ENCODE results near the gene TMEM184B.

Gene TMEM184B

GRCh38 chr22:38205261-38206128, 67.3 kb downstream of the TMEM184B start:
- peak; percentile 89 for DNase-seq (ENCODE audit: low spot score)

DNA sequence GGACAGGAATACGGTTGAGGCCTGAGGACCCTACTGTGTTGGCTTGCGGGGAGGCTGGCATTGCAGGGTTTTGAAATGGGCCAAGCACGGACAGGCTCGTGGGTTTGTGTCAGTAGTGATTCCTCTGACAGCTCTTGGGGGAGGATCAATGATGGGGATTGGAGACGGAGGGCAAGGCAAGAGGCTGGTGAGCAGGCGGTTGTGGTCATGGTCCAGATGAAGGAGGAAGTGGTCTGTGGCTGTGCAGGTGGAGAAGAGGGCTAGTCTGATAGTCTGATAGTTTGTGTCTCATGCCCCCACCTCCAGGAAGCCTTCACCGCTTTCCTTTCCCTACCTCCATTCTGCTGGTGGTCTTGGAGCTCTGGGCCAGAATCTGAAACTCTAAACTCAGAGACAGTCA, 68.0 kb downstream of the TMEM184B start:
- no peak for DNase-seq (ENCODE audit: low spot score)

DNA sequence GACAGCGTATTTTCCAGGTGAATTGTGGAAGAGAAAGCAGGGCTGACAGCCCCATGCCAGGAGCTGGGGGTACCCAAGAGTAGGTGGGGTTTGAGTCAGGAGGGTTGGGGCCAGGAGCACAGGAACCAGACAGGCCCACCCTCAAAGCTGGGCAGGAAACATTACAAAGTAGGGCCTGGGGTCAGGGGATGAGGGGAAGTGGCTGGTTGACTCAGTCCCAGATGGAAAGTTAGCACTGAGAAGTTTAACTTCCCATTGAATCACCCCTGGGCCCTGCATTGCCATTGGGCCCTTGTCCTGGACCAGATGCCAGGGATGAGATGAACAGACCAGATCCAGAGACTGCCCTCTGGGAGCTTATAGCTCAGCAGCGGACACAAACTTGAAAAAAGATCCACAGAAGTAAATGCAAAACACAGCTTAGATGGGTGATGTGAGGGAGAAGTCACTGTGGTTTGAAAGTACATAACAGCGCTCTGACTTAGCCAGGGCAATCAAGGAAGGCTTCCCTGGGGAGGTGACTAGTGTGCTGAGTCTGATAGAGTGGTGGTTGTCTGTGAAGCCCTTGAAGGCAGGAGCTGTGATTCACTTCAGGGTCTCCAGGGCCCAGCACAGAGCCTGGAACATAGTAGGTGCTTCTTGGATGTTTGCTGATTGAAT, 68.8 kb downstream of the TMEM184B start:
- peak; percentile 43 for DNase-seq (ENCODE audit: low spot score)

- no peak for DNase-seq (ENCODE audit: low spot score)
Observed at GRCh38 chr22:38203090-38203810, 69.6 kb downstream of the TMEM184B start.

DNA sequence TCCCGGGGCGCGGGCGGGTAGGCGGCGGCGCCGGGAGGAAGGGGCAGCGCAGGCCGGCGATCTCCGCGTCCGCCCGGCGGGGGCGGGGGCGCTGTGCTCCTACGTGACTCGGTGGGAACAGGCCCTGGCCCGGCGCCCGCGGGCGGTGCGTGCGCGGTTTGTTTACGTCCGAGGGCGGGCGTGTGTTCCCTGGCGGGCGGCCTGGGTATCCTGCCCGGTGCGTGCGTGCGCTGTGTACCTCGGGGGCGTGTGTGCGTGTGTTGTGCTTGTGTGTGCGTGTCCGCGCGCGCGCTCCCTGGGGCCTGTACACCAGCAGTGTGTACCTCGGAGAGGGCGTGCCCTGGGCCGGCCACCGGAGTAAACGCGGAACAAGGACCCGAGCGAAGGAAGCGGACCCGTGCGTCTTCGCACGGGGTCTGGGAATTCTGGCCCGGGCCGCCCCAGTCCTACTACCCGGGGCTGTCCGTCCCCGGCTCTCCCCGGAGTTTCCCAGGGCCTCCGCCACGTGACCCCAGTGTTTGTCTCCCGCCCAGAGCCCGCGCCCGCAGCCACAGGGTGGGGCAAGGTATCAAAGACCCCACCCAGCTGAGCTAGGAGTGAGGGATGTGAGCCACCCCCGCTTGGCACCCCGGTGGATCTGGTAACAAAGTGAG, 70.2 kb downstream of the TMEM184B start:
- DNase-seq (ENCODE audit: low spot score), result peak; percentile 83

- DNase-seq (ENCODE audit: low spot score), result peak; percentile 98
Observed at GRCh38 chr22:38201711-38202436, 70.9 kb downstream of the TMEM184B start, which contains the start of gene MAFF. MAFF (plus strand) TSS chr22:38201994; CDS start chr22:38213854, 11,860 bp downstream.

DNA sequence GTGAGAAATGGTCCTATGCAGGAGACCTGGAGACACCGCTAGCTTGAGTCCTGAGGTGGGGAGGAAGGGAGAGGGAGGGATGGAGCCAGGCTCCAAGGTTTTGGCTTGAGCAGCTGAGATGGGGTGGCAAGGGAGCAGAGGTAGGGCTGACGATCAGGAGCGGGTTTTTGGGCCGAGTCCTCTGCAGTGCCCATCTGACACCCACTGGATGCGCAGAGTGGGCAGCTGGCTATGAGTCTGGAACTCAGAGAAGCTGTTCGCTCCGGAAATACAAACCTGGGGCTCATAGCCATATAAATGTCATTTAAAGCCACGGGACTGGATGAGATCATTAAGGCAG, 71.5 kb downstream of the TMEM184B start:
- no peak for DNase-seq (ENCODE audit: low spot score)

DNA sequence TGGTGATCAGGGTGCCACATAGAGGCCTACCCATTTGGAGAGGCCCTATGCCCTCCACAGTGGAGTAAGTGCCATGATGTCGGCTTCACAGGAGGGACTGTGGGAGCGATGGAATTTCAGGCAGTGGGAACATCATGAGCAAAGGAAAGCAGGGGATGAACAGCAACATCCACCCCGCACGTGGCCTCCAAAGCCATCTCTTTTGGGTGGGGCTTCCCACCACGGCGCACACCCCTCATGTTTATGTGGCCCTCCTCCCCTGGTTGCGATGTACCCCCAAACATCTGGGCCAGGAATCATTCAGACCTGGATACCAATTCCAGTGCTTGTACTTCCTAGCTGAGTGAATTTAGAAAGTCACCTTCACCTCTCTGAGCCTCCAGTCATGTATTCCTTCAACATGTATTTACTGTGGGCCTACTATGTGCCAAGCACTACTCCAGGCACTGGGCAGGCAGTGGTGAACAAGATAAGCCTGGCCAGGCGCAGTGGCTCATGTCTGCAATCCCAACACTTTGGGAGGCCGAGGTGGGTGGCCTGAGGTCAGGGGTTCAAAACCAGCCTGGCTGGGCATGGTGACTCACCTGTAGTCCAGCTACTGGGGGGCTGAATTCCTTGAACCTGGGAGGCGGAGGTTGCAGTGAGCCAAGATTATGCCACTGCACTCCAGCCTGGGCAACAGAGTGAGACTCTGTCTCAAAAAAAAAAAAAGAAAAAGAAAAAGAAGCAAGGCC, 72.8 kb downstream of the TMEM184B start:
- DNase-seq (ENCODE audit: low spot score), result no peak

GRCh38 chr22:38196791-38197419, 75.9 kb downstream of the TMEM184B start:
- no peak for DNase-seq (ENCODE audit: low spot score)

GRCh38 chr22:38193580-38193979, 79.2 kb downstream of the TMEM184B start:
- no peak for DNase-seq (ENCODE audit: low spot score)

- DNase-seq (ENCODE audit: low spot score), result no peak
Observed at GRCh38 chr22:38192475-38192863, 80.3 kb downstream of the TMEM184B start.

DNA sequence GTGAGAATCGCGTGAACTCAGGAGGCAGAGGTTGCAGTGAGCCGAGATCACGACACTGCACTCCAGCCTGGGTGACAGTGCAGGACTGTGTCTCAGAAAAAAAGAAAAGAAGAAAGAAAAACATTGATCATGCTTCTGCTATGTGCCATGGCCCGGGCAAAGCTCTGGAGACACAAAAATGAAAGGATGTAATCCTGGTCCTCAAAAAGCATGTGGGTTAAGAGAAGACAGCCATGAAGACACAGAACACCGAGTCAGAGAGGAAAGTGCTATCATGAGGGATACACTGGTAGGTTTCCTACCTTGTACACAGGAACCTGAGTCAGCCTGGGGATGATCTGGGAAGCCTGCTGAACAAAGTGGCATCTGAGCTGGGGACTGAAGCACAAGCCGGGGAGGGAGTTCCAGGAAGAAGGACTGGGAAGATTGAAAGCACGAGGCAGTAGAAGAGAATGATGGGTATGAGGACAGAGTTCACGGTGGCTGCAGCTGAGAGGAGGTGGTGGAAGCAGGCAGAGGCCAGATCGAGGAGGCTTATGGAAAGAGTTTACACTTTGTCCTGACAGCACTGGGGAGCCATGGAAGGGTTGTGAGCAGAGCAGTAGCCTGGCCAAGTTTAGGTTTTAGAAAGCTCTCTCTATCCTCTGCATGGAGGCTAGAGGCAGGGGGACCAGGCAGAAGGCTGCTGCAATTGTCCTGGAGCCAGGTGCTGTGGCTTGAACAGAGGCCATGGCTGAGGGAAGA, 80.9 kb downstream of the TMEM184B start:
- DNase-seq (ENCODE audit: low spot score), result no peak

GRCh38 chr22:38191055-38191454, 81.8 kb downstream of the TMEM184B start:
- no peak for DNase-seq (ENCODE audit: low spot score)

DNA sequence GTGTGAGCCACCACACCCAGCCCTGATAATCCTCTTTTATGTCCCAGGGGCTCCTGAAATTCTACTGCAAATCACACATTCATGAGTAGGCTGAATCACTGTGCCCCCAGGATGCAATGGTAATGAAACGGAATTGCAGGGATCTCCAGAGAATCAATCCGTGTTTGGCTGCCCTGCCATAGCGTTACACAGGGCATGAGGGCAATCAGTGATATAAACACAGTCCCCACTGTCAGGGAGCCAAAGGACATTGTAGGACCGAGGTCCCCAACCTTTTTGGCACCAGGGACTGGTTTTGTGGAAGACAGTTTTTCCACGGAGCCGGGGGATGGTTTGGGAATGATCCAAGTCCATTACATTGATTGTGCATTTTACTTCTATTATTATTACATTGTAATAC, 82.2 kb downstream of the TMEM184B start:
- no peak for DNase-seq (ENCODE audit: low spot score)

DNA sequence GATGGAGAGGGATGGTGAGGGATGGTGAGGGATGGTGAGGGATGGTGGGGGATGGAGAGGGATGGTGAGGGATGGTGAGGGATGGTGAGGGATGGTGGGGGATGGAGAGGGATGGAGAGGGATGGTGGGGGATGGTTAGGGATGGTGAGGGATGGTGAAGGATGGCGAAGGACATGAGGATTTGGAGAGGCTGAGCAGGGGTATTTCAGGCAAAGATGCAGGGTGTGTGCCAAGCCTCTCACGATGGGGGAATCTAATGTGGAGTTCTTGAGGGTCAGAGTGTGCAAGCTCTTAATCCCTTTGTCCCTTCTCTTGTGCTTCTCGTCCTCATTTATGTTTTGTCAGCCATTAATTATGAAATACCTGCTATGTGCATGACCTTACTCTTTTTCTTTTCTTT, 83.7 kb downstream of the TMEM184B start:
- no peak for DNase-seq (ENCODE audit: low spot score)

DNA sequence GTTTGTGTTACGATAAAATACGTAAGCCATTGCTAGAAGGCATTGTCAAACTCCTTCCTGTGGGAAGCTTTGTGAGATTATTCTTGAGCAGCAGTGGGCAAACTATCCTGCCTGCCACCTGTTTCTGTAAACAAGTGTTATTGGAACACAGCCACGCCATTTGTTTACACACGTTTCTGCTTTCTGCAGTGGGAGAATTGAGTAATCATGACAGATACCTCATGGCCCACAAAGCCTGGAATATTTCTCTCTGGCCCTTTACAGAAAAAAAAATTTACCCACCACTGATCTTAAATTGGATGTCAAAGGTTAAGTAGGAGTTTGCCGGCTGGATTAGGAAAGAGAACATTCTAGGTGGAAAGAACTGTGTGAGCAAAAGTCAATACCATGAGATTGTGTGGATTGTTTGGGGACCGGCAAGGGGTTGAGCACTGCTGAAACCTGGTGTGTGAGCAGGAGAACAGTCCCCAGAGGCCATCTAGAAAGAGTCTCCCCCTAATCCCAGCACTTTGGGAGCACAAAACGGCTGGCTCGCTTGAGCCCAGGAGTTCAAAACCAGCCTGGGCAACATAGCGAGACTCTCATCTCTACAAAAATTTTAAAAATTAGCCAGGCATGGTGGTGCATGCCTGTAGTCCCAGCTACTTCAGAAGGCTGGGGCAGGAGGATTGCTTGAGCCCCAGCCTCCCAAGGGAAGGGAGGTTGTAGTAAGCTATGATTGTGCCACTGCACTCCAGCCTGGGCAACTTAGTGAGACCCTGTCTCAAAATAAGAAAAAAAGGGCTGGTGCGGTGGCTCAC, 85.2 kb downstream of the TMEM184B start:
- DNase-seq (ENCODE audit: low spot score), result no peak

- no peak for DNase-seq (ENCODE audit: low spot score)
Observed at GRCh38 chr22:38186429-38186828, 86.4 kb downstream of the TMEM184B start.

DNA sequence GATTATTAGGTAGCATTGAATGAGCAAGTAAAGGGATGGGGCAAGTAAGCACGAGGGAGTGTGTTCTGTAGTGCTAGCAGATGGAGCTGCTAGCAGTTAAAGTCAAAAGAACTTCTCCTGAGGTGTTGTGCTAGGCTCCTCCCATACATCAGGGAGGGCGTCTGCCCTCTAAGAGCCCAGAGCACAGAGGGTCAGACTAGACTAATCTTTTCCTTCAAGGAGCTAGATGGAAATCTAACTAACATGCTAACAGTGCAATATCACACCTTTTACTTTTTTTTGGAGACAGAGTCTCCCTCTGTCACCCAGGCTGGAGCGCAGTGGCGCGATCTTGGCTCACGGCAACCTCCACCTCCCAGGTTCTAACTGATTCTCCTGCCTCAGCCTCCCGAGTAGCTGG, 88.0 kb downstream of the TMEM184B start:
- DNase-seq (ENCODE audit: low spot score), result no peak

All from GM03348 (cell line).